Measurements from ENCODE around the gene RGS12. TPM values are rescaled to one million over a fixed set of nuclear protein-coding genes. Genes with fewer than 3 reads are reported as not detected.

RGS12 gene
- total RNA-seq, 4 donors from 2014 or later: 14.6 to 25.1 (median 20.9) TPM

DNA sequence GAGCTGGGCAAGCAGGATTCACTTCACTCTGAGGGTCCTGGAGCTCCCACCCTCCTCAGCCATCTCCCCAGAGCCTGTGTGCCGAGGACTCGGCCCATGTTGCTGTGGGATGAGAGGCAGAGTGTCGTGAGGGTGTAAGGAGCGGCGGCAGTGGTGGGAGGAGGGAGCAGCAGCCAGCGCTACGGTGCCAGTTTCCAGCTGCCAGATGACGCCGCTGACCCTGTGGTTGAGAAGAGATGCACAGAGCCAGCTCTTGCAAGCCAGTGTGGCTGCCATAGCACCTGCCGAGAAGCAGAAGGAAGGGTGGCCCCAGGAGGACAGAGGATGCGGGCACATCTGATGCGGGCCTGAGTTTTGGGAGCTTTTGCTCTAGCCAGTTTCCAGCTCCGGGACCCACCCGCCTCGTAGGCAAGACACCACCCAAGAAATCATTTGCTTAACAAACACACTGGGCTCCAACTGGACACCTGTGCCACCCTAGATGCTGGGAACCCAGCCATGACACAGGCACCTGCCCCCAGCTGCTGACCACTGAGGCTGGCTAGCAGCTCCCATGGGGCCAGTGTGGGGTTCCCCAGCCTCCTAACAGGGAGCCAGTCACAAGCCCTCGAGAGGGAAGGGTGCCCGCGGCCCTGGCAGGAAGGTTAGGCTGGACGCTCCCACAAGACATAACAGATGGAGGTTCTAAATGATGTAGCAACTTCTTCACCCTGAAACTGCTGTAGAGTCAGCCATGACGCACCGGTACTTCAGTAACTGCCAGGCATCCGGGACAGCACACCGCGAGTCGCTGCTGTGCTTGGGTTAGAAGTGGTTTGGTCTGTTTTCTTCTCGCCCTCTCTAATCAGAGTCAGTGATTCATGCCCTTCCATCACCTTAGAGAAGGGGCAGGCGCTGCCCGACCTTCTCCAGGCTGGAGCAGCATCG lies 35.0 kb upstream of the RGS12 start:
- Histone ChIP-seq H3K27me3 (no peaks in the 10 kb centered on the region), H3K9me3 (no peaks in the 10 kb centered on the region), H3K36me3 (no peaks in the 10 kb centered on the region), H3K27ac (peak overlapping the region in 1 of 3 donors; percentile 30), H3K4me3 (replicated peaks in 1 of 3) (no peak overlapping the region), H3K4me1 (peaks cover 0 to 8% of the 10 kb centered on the region in 2 donors)
- 68 to 77% methylated on average over 27 to 28 of the region's 29 CpGs for WGBS, 2 donors
- TF ChIP-seq, protein P1, sequence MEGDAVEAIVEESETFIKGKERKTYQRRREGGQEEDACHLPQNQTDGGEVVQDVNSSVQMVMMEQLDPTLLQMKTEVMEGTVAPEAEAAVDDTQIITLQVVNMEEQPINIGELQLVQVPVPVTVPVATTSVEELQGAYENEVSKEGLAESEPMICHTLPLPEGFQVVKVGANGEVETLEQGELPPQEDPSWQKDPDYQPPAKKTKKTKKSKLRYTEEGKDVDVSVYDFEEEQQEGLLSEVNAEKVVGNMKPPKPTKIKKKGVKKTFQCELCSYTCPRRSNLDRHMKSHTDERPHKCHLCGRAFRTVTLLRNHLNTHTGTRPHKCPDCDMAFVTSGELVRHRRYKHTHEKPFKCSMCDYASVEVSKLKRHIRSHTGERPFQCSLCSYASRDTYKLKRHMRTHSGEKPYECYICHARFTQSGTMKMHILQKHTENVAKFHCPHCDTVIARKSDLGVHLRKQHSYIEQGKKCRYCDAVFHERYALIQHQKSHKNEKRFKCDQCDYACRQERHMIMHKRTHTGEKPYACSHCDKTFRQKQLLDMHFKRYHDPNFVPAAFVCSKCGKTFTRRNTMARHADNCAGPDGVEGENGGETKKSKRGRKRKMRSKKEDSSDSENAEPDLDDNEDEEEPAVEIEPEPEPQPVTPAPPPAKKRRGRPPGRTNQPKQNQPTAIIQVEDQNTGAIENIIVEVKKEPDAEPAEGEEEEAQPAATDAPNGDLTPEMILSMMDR (IDR thresholded peaks at IDR 0.05): no peak
- TF ChIP-seq POLR2A (IDR thresholded peaks at IDR 0.05): no peak
- DNase-seq: peak; percentile 81 to 87
- intact Hi-C loops (cut with DNase I): no loop called here

DNA sequence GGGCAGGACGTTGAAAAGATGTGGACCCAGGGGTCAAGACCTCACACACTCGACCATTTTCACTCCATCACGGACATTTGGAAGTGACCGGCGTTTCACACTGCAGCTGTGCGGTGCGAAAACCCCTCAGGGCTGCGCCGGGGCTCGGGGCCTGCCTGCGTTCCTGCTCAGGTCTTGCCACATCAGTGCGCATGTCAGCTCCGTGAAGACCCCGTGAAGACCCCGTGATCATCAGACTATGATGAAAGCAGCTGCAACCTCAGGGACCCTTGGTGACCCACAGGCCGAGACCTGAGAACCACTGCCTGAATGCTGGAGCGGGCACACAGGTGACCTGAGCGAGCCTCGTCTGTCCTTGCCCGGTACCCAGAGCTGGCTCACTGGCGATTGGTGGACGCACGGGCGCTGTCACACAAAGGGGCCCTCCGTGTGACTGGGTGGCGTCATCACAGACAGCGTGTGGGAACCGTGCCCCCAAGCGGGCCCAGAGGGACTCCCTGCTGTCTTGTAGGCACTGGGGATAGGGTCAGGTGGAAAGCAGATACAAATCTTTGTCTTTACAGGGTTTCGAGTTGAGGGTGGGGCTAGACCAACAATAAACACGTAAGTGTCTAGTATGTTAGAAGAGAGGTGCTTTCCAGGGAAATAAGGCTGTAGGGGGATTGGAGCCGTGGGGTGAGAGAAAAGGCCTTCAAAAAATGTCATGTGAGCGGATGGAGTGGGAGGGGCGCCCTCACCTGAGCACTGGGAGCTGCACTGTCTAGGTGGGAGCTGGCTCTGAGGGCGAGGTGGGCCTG lies 31.2 kb upstream of the RGS12 start:
- intact Hi-C loops (cut with DNase I): no loop called here
- DNase-seq: no peak
- 91 to 92% methylated on average over 30 to 35 of the region's 35 CpGs for WGBS, 2 donors
- Histone ChIP-seq H3K4me1 (peaks cover 0 to 8% of the 10 kb centered on the region in 2 donors), H3K27me3 (no peaks in the 10 kb centered on the region), H3K27ac (no peak overlapping the region), H3K4me3 (replicated peaks in 1 of 3) (no peak overlapping the region), H3K9me3 (no peaks in the 10 kb centered on the region), H3K36me3 (no peaks in the 10 kb centered on the region)
- TF ChIP-seq, protein P1 (IDR thresholded peaks at IDR 0.05): no peak
- no peak for TF ChIP-seq POLR2A (IDR thresholded peaks at IDR 0.05)

DNA sequence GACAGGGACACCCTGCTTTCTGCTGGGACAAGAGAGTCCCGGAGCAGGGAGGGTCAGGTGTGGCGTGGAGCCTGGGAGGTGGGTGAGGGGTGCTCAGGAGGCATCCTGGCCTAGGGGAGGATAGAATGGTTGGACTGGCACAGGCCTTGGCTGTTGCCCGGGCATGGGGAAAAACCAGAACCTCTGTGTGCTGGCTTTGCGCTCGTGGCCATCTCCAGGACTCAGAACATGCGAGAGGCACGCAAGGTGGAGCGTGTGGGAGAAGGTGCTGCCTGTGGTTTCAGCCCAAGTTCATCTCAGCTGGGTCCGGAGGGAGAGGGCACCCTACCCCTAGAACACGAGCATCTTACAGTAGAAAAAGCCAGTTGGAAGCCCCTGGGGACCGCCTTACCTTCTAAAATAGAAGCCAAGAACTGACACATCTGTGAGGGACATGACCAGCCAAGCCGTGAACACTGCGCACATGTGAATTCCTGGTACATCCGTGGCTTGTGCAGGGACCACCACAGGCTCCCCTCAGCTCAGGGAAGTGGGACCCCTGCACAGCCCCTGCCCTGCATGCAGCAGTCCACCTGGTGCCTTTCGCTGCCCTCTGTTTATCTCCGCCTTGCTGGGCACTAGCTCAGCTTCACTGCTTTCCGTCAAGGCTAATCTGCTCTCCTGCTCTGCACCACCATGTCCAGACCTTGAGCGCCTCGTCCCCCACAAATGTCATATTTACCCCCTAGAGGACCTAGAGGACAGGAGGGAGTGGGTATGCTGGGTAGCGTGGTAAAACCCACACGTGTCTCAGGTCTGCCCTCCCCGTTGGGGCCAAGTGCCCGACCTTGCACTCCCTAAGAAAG lies 30.4 kb upstream of the RGS12 start:
- intact Hi-C loops (cut with DNase I): no loop called here
- Histone ChIP-seq H3K27me3 (no peaks in the 10 kb centered on the region), H3K4me3 (replicated peaks in 1 of 3) (no peak overlapping the region), H3K36me3 (no peaks in the 10 kb centered on the region), H3K27ac (no peak overlapping the region), H3K9me3 (no peaks in the 10 kb centered on the region), H3K4me1 (peaks cover 0 to 8% of the 10 kb centered on the region in 2 donors)
- TF ChIP-seq, protein P1 (IDR thresholded peaks at IDR 0.05): no peak
- DNase-seq: peak in 1 of 2 donors; percentile 1
- 88 to 93% methylated on average over 21 to 23 of the region's 23 CpGs for WGBS, 2 donors

- no peaks in the 10 kb centered on the region for H3K36me3 ChIP-seq
- no peaks in the 10 kb centered on the region for H3K27me3 ChIP-seq
- no peaks in the 10 kb centered on the region for H3K9me3 ChIP-seq
- H3K4me1 ChIP-seq: peaks cover 0 to 1% of the 10 kb centered on the region in 2 donors
- DNase-seq: peak; percentile 71 to 76
- H3K4me3 ChIP-seq (replicated peaks in 1 of 3): no peak overlapping the region
- TF ChIP-seq, protein P1 (IDR thresholded peaks at IDR 0.05): no peak
- TF ChIP-seq POLR2A (IDR thresholded peaks at IDR 0.05): no peak
- intact Hi-C loops (cut with DNase I): no loop called here
- no peak overlapping the region for H3K27ac ChIP-seq
- 40 to 55% methylated on average over 20 to 25 of the region's 28 CpGs for WGBS, 2 donors
These were observed 29.6 kb upstream of the RGS12 start for GRCh38 chr4:3263053-3263875.

Measured in thyroid gland (tissue), 4 donors.